Trophoblast cell (in vitro differentiated cells and primary cell): ENCODE results near the gene EGLN3.

Experiments used
- DNase-seq, 2 donors: peaks; one replicate each; pipeline ENCODE4 v3.0.0-alpha.2; 2016
- H2AFZ ChIP-seq: 2 replicates; pipeline ENCODE4 v1.6.1; 2013; ENCODE audit warnings: low read length, moderate library complexity, mild to moderate bottlenecking; ENCODE audit not compliant: insufficient read depth, poor library complexity
- H2AK5ac ChIP-seq: 2 replicates; pipeline ENCODE4 v1.6.1; 2013; ENCODE audit warnings: mild to moderate bottlenecking, low read length
- H2BK120ac ChIP-seq: 2 replicates; pipeline ENCODE4 v1.6.1; 2013; ENCODE audit warnings: low read length, mild to moderate bottlenecking, moderate library complexity; ENCODE audit not compliant: insufficient read depth, poor library complexity
- H2BK12ac ChIP-seq: 2 replicates; pipeline ENCODE4 v1.6.1; 2013; ENCODE audit warnings: mild to moderate bottlenecking, low read length, moderate library complexity
- H2BK5ac ChIP-seq: 2 replicates; pipeline ENCODE4 v1.6.1; 2013; ENCODE audit warnings: low read length, low read depth, moderate library complexity, mild to moderate bottlenecking; ENCODE audit not compliant: poor library complexity
- H3K14ac ChIP-seq: 2 replicates; pipeline ENCODE4 v1.6.1; 2013; ENCODE audit warnings: mild to moderate bottlenecking, low read length
- H3K18ac ChIP-seq: 2 replicates; pipeline ENCODE4 v1.6.1; 2013; ENCODE audit warnings: mild to moderate bottlenecking, low read length
- H3K23ac ChIP-seq: 2 replicates; pipeline ENCODE4 v1.6.1; 2013; ENCODE audit warnings: low read length
- H3K27ac ChIP-seq: 2 replicates; pipeline ENCODE4 v1.5.1; 2013; ENCODE audit warnings: low read depth, mild to moderate bottlenecking, inconsistent platforms, low read length, moderate library complexity
- H3K27me3 ChIP-seq: 2 replicates; pipeline ENCODE4 v1.6.1; 2013; ENCODE audit warnings: inconsistent platforms, mild to moderate bottlenecking, low read length, moderate library complexity; ENCODE audit not compliant: insufficient read depth
- H3K36me3 ChIP-seq, 2 experiments: 1 replicate in 1 of 2; 2 replicates in 1 of 2; pipeline ENCODE4 v1.6.1; 2013; ENCODE audit warnings: low read length in 2 of 2, mild to moderate bottlenecking in 2 of 2, moderate library complexity in 1 of 2; ENCODE audit not compliant: insufficient read depth in 2 of 2, control insufficient read depth in 1 of 2
- H3K4ac ChIP-seq: 2 replicates; pipeline ENCODE4 v1.6.1; 2013; ENCODE audit warnings: low read depth, mild to moderate bottlenecking, low read length, moderate library complexity
- H3K4me1 ChIP-seq, 2 experiments: 1 replicate in 1 of 2; 2 replicates in 1 of 2; pipeline ENCODE4 v1.6.1; 2013; ENCODE audit warnings: low read length in 2 of 2, mild to moderate bottlenecking in 2 of 2, moderate library complexity in 1 of 2; ENCODE audit not compliant: insufficient read depth in 2 of 2, control insufficient read depth in 1 of 2
- H3K4me2 ChIP-seq: 2 replicates; pipeline ENCODE4 v1.6.1; 2013; ENCODE audit warnings: inconsistent platforms, mild to moderate bottlenecking, low read length, moderate library complexity
- H3K4me3 ChIP-seq: 2 replicates; pipeline ENCODE4 v1.5.1; 2013; ENCODE audit warnings: mild to moderate bottlenecking, low read depth, low read length, inconsistent platforms
- H3K79me1 ChIP-seq: one replicate; pipeline ENCODE4 v1.6.1; 2013; ENCODE audit warnings: low read length
- H3K79me2 ChIP-seq: 2 replicates; pipeline ENCODE4 v1.6.1; 2013; ENCODE audit warnings: low read length, mild to moderate bottlenecking; ENCODE audit not compliant: control insufficient read depth, insufficient read depth, poor library complexity
- H3K9ac ChIP-seq: 2 replicates; pipeline ENCODE4 v1.6.1; 2013; ENCODE audit warnings: mild to moderate bottlenecking, low read length
- H3K9me3 ChIP-seq: 2 replicates; pipeline ENCODE4 v1.6.1; 2013; ENCODE audit warnings: low read depth, mild to moderate bottlenecking, control low read depth, inconsistent platforms, low read length; ENCODE audit not compliant: insufficient read depth
- H4K12ac ChIP-seq: 2 replicates; pipeline ENCODE4 v1.6.1; 2013; ENCODE audit warnings: low read depth, mild to moderate bottlenecking, low read length, moderate library complexity
- H4K8ac ChIP-seq: 2 replicates; pipeline ENCODE4 v1.6.1; 2013; ENCODE audit warnings: low read depth, mild to moderate bottlenecking, low read length, moderate library complexity
- H4K91ac ChIP-seq: one replicate; pipeline ENCODE4 v1.6.1; 2013; ENCODE audit warnings: low read depth, mild to moderate bottlenecking, low read length, moderate library complexity
- WGBS: extraction: QIAGEN DNeasy Blood & Tissue Kit; methylation state at CpG from one replicate; pipeline ENCODE4 v1.1.7; 2013; ENCODE audit warnings: missing lambda C conversion rate; ENCODE audit not compliant: insufficient read length, insufficient coverage; ENCODE audit errors: extremely low coverage; 5-methylcytosine and 5-hydroxymethylcytosine counted together

Gene EGLN3

DNA sequence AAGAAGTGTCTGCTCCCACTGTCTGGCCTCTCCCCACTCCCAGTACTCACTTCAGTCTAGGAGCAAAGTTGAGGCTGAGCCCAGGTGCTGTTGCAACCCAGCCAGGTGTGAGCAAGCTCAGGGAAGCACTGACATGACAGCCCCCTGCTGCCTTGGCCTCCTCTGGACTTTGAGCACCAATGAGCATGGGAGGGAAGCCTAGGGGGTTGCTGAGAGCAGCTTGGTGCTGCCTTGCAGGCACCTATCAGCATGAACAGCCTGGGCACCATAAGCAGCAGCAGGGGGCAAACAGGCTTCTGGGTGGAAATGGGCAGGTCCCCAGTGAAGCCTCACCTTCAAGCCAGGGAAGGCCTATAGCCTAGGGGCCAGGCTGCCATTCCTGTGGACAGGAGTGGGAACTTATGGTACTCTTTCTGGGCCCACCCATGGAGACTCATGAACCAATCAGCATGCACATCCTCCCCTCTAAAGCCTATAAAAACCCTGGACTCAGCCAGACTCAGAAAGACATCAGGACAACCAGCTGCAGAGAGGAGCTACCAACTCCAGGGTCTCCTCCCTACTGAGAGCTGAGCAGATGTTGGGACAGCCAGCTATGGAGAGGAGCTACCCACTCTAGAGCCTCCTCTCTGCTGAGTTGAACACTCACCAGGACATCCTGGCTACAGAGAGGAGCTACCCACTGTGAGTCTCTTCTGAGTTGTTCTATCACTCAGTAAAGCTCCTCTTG lies 49.3 kb downstream of the EGLN3 start:
- Histone ChIP-seq H3K18ac (no peak overlapping the region), H3K4me3 (peak overlapping the region; percentile 51), H3K14ac (no peak overlapping the region), H3K4me1 (no peaks in the 10 kb centered on the region), H3K36me3 (no peaks in the 10 kb centered on the region), H2BK5ac (no peak overlapping the region), H2AK5ac (no peak overlapping the region), H3K23ac (no peak overlapping the region), H4K91ac (no peak overlapping the region), H2AFZ (no peak overlapping the region), H3K27me3 (no peaks in the 10 kb centered on the region), H3K79me2 (no peaks in the 10 kb centered on the region), H3K79me1 (no peaks in the 10 kb centered on the region), H4K8ac (no peak overlapping the region), H3K4me2 (no peak overlapping the region), H3K9me3 (peaks cover 3% of the 10 kb centered on the region), H2BK12ac (no peak overlapping the region), H3K4ac (no peak overlapping the region), H3K9ac (no peak overlapping the region), H2BK120ac (no peak overlapping the region), H4K12ac (no peak overlapping the region), H3K27ac (no peak overlapping the region)
- no peak for DNase-seq

GRCh38 chr14:33900706-33901105 lies 50.2 kb downstream of the EGLN3 start:
- Histone ChIP-seq H3K4me3 (no peak overlapping the region), H2BK12ac (no peak overlapping the region), H2BK5ac (no peak overlapping the region), H3K4me2 (no peak overlapping the region), H3K9me3 (peaks cover 3% of the 10 kb centered on the region), H4K8ac (no peak overlapping the region), H3K9ac (no peak overlapping the region), H4K91ac (no peak overlapping the region), H2BK120ac (no peak overlapping the region), H3K36me3 (no peaks in the 10 kb centered on the region), H3K4me1 (no peaks in the 10 kb centered on the region), H3K23ac (no peak overlapping the region), H3K27ac (no peak overlapping the region), H3K79me2 (no peaks in the 10 kb centered on the region), H2AK5ac (no peak overlapping the region), H4K12ac (no peak overlapping the region), H3K4ac (no peak overlapping the region), H3K14ac (no peak overlapping the region), H2AFZ (no peak overlapping the region), H3K18ac (no peak overlapping the region), H3K27me3 (no peaks in the 10 kb centered on the region), H3K79me1 (no peaks in the 10 kb centered on the region)
- no peak for DNase-seq
- WGBS = no CpG with 5 or more reads among the region's 4 CpGs

DNA sequence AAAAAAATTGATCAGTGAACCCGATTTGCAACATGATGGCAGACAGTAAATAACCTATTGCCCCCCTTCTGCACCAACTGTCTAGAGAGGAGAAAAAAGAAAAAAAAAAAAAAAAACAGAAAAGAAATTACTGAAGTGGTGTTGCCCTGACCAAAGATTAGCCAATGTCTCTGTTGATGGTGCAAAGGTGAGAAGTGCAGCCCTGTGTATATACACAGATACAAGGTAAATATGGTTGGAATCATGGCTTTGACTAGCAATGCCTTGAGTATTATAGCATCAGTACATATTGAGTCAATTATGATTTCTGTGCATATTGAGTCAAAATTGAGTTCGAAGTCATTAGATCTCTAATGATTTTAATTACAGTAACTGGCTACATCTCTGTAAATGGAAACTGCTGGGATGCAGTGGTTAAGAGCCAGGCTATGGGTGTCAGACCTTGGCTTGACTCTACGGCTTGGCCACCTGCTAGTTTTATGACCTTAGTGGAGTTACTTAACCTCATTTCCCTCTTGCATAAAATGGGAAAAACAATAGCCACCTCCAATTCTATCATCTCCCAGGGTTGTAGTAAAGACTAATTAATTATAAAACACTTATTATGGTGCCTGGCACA lies 51.0 kb downstream of the EGLN3 start:
- no peak overlapping the region for H2AK5ac ChIP-seq
- H3K79me2 ChIP-seq = no peaks in the 10 kb centered on the region
- H4K91ac ChIP-seq = no peak overlapping the region
- no peak overlapping the region for H3K23ac ChIP-seq
- H2BK5ac ChIP-seq = no peak overlapping the region
- no peaks in the 10 kb centered on the region for H3K36me3 ChIP-seq
- H3K27ac ChIP-seq = no peak overlapping the region
- H2BK120ac ChIP-seq = no peak overlapping the region
- H3K4ac ChIP-seq = no peak overlapping the region
- no peak overlapping the region for H4K12ac ChIP-seq
- no peak overlapping the region for H3K9ac ChIP-seq
- no peak for DNase-seq
- no peak overlapping the region for H4K8ac ChIP-seq
- H3K4me1 ChIP-seq = no peaks in the 10 kb centered on the region
- H3K4me3 ChIP-seq = no peak overlapping the region
- H3K9me3 ChIP-seq = peaks cover 3% of the 10 kb centered on the region
- H3K4me2 ChIP-seq = no peak overlapping the region
- no peaks in the 10 kb centered on the region for H3K79me1 ChIP-seq
- no peaks in the 10 kb centered on the region for H3K27me3 ChIP-seq
- H3K18ac ChIP-seq = no peak overlapping the region
- H3K14ac ChIP-seq = no peak overlapping the region
- H2BK12ac ChIP-seq = no peak overlapping the region
- no peak overlapping the region for H2AFZ ChIP-seq
- no CpG with 5 or more reads among the region's 3 CpGs for WGBS

GRCh38 chr14:33897878-33898535 lies 52.9 kb downstream of the EGLN3 start:
- no peak overlapping the region for H4K12ac ChIP-seq
- no peak overlapping the region for H3K4ac ChIP-seq
- no peak overlapping the region for H3K18ac ChIP-seq
- H3K27ac ChIP-seq = no peak overlapping the region
- no peak overlapping the region for H2AFZ ChIP-seq
- no peak overlapping the region for H3K4me2 ChIP-seq
- no peaks in the 10 kb centered on the region for H3K79me1 ChIP-seq
- H3K23ac ChIP-seq = no peak overlapping the region
- peaks cover 3% of the 10 kb centered on the region for H3K9me3 ChIP-seq
- no peak overlapping the region for H3K9ac ChIP-seq
- no CpG with 5 or more reads among the region's 3 CpGs for WGBS
- H3K27me3 ChIP-seq = no peaks in the 10 kb centered on the region
- H4K91ac ChIP-seq = no peak overlapping the region
- H2BK12ac ChIP-seq = no peak overlapping the region
- H2BK5ac ChIP-seq = no peak overlapping the region
- H3K4me3 ChIP-seq = no peak overlapping the region
- H3K4me1 ChIP-seq = no peaks in the 10 kb centered on the region
- no peaks in the 10 kb centered on the region for H3K36me3 ChIP-seq
- H3K79me2 ChIP-seq = no peaks in the 10 kb centered on the region
- H4K8ac ChIP-seq = no peak overlapping the region
- no peak overlapping the region for H3K14ac ChIP-seq
- no peak for DNase-seq
- no peak overlapping the region for H2BK120ac ChIP-seq
- H2AK5ac ChIP-seq = no peak overlapping the region
